ENCODE results near the gene GPM6B.

Gene GPM6B, protein sequence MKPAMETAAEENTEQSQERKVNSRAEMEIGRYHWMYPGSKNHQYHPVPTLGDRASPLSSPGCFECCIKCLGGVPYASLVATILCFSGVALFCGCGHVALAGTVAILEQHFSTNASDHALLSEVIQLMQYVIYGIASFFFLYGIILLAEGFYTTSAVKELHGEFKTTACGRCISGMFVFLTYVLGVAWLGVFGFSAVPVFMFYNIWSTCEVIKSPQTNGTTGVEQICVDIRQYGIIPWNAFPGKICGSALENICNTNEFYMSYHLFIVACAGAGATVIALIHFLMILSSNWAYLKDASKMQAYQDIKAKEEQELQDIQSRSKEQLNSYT

DNA sequence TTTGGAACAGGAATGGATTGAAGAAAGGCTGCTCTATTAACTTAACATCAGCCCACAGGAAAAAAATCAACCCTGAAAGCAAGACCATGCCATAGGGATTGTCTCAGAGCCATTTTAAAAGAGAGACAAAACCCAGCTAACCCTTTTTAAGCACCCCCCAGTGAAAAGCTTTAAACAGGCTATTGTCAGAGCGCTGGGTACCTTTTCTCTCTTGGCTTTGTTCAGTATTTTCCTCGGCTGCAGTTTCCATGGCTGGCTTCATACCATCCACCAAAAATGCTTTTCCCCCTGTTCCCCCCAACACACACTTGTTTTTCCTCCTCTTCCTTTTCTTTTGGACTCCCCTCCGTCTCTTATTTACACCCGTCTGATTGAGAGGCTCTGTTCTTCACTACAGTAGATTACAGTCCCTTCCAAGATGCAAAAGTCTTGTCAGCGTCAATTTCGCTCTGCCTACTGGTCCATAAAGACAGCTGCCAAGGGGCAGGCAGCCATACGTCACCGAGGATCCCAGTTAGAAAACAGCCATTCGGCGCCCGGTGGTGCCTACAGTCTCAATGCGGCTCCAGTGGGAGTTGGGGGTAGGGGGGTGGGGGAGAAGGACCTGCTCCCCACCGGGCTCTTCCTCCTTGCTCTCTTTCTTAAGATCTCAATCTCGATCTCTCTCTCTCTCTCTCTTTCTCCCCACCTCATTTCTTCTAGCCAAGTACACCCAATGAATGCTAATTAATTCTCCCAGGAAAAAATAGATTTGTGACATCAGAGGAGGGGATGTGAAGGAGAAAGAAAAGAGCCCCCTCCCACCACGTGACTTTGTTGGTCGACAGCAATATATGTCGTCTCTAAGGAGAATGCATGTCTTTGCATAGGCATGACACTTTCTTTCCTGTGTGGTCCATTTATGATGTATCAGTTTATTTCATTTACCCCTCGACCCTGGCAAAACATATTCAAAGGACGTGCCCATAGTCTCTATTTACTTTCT, at the start of gene GPM6B:
Gene GPM6B (minus strand): TSS at position 451 of the 985 bp plus-strand sequence. CDS start 189 bp downstream, at position 262.
- no peak for DNase-seq

DNA sequence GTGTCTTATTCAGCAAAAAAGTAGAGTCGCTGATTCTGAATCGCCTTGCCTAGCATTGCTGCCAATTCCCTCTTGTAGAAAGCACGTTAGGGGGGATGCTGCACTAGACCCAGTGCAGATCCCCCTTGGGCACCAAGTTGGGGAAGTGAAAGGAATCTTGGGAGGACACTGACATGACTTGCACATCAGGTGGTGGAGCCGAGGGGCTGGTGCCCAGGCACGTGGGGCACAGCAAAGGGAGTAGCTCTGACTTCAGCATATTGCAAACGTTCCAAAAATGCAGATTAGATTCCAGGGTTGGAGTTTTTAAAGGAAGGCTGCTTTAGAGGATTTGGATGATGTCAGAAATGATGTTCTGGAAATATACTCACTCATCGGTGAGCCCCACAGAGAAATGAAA, 47.4 kb upstream of the GPM6B start:
- no peak for DNase-seq

DNA sequence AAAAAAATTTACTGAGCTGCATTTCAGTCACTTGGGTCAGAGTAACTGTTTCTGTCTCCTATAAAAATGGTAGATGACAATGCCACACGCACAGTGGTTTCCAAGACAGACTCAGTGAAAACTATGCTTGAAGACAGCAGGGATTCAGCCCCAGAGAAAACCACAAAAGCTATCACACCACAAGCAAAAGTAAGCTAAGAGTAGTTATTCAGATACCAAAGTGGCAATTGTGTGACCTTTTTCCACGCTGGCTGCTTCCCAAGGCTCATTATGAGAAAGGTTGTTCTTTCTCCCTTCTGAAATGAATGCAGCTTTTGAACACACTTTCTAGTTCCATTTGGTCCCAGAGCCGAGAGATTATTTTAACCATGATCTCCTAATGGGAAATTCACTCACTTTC, 46.4 kb upstream of the GPM6B start:
- no peak for DNase-seq

DNA sequence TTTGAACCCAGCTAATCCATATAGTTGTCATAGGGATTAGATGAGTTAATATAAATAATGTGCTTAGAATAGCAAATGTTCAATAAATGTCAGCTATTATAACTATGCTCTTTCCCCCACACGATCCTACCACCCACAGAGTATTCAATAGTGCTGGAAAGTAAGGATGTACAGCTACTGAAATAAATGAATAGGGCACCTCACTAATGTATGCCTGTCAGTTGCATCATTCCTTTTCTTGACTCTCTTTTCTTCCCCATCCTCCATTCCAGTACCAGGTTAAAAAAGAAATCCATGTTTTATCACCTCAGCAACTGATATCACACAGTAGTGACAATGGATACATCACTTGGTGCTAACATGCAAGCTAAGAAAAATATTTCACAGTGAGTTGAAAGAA, 42.8 kb upstream of the GPM6B start:
- no peak for DNase-seq

DNA sequence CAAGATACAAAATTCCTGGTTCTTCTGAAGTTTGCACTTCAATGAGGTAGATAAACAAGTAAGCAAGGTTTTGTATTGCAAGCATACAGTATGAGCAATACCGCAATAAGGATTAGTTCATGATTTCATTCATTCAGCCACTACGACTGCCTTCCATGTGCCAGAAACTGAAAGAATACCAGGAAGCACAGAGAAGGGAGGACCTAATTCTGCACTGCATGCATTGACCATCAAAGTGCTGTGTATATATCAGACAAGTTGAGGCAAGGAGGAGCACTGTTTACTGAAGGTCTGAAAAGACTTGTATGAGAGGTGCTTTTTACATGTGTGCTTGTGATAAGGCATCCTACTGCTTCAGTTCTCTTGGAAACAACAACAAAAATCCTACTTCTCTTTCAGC, 40.9 kb upstream of the GPM6B start:
- no peak for DNase-seq

DNA sequence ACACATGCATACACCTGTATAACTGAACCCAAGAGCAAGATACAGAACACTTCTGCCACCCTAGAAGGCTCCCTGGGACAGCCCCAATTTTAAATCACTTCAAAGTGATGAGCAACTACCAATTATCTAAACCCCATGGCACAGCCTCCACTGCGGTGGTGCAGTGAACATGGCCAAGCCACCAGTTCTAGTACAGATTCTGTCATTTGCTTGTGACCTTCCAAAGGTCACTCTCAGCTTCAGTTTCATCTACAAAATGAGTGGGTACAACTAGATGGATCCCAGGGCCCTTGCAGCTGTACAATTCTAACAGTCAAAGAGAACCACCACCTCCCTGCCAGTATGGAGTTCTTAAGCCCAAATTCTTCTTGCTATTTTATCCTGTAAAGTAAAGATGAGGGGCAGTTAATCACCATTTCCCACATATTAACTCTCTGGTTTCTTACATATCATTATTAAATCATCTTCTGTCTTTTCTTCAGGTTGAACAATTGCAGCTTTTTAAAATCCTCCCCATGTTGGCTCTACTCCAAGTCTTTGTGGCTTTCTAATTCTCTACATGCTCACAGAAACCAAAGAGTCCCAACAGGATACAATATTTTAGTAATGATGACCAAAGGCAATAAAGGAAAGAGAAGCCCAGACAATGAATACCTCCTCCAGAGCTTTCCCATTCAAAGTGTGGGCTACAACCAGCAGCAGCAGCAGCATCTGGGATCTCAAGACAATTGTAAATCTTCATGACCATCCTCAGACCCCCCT, 39.0 kb upstream of the GPM6B start:
- no peak for DNase-seq

DNA sequence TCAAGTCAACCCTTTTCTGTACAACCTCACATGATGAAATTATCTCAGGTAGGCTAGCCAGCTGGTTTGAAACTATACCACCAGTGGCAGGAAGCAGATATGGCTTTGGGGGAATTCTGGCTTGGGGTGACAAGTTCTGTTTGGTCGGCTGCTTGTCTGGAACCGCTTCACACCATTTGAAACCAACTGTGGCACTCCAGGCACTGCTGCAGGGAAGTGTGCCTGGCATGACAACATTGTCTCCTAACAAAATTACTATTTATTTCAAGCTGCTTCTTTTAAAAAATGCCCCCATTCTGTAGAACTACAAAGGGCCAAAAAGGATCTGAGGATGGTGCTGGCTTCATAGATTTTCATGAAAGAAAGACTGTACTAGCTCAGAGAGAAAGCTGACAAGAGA, 37.1 kb upstream of the GPM6B start:
- no peak for DNase-seq

DNA sequence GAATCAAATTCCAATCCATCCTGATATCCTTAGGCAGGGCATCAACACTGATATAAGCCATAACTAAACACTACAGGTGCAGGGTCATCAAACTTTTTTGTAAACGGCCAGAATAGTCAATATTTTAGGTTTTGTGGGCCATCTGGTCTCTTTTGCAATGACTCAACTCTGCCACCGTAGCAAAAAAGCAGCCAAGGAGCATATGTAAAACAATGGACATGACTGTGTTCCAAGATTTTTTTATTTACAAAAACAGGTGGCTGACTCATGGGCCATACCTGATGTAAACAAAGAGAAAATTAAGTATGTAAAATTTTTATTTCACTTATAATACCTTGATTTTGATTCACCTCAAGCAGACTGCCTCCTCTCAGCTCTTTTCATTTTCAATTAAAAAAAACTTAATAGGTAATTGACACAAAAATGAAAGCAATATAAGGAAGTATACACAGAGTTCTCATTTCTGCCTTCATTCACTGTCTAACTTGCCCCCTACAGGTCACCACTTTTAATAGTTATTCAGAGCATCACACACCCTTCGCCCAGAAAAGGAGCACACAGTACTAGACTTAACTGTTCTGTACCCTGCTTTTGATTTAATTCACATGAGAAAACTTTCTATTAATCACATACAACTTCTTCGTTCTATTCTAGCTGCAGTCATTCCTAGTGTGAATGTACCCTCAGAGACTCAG, 35.3 kb upstream of the GPM6B start:
- DNase-seq, result no peak

DNA sequence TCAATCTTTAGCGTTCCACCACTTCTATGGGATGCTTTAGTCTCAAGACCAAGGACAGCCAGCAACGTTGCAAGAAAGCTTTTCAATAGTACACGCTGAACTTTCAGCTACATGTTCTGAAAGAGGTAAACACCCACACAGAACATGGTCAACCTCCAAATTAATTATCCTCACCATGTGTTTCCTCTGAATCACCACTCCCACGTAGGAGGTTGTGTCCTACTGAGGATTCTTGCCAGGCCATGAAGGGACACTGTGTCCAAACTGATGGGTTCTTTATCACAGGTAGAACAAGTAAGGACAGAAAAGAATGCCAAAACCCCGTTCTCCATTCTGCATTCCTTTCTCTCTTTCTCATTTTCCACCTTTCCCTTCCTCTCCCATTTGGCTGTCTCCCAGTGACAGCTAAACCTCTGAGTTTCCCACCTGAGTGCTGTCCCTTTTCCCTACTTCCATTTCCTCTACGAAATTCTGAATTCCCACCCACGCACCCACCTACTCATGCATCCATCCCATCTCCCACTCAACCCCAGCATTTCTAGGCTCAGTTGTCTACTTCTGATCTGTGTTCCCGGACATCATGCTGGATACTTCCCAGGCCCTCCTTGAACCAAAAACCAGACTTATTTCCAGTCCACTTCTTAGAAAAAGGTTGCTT, 29.0 kb upstream of the GPM6B start:
- no peak for DNase-seq

DNA sequence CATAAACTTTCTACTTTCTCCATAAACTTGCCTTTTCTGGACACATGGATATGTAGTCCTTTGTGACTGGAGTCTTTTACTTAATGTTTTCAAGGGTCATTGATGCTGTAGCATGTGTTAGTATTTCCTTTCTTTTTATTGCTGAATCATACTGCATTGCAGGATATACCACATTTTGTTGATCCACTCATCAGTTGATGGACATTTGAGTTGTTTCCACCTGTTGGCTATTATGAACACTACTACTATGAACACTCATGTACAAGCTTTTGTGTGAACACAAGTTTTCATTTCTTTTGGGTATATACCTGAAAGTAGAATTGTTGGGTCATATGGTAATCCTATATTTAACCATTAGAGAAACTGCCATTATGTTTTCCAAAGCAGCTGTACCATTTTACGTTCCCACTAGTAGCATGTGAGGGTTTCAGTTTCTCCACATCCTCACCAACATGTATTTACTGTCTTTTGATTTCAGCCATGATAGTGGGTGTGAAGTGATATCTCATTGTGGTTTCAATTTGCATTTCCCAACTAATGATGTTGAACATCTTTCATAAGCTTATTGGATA, 26.3 kb upstream of the GPM6B start:
- DNase-seq, result no peak

DNA sequence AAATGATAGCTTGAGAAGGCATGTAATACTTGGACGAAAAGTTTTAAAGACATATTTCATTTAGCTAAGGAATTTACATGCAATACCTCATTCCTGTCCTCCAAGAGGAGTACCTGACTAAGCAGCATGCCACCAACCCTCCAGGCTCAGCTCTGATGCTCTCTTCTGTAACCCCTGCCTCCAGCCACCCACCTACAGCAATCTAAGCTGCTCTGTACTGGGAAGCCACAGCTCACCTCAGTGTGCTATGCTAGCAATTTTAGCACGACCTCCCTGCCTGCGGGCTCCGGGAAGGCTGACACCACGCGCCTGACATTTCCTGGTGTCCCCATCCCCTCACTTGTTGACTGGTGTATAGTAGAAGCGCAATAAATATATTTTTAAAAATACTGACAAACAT, 23.2 kb upstream of the GPM6B start:
- no peak for DNase-seq

DNA sequence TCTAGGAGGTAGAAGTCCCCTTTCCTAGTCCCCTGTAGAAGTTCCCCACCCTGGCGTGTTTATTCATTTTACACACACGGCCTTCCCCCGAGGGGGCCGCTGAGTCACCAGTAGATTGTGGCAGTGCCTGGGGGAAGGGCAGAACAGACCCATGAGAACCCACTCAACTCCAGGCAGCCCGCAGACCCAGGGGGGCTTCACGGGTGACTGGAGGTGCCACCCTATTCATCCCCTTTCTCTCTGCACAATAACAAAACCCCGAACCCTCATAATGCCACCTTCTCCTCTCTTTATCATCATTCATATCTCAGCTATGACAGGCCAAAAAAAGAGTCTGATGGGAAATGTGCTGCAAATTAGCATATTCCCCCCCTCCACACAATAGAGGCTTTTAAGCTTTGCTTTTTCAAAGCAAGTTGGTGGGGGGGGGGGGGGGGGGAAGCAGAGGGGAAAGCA, 20.4 kb upstream of the GPM6B start:
- no peak for DNase-seq

DNA sequence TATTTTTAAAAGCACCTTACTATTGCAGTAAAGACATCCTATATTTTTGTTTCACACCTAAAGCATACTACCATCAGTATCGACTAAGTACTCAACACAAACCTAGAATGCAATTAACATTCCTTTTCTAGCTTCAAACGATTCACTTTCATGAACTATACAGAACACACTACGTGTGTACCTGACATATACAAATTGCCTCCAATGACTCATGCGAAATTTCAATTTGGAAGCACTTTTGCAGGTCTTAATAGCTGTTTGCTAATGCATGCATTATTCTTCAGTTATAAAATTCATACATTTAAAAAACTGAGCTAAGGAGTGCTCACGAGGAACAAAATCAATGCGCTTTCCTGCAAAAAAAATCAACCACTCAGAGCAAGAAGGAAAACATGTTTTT, 19.7 kb upstream of the GPM6B start:
- DNase-seq, result no peak

DNA sequence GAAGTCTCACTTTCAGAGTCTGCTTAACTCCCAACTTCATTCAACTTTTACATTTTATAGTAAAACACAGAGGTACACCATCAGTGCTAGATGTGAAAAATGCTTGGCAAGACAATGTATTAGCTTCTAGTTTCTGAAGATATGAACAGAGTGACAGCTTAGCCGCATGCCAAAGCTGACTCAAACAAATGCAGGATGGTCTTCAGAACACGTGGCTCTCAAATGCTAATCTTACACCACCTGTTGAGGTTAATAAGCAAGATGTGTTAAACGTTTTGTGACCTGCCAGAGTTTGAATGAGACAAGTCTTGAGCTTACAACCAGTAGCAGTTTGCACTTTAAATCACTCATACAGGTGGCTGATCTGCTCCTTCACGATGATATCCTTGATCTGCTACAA, 18.9 kb upstream of the GPM6B start:
- DNase-seq, result no peak

DNA sequence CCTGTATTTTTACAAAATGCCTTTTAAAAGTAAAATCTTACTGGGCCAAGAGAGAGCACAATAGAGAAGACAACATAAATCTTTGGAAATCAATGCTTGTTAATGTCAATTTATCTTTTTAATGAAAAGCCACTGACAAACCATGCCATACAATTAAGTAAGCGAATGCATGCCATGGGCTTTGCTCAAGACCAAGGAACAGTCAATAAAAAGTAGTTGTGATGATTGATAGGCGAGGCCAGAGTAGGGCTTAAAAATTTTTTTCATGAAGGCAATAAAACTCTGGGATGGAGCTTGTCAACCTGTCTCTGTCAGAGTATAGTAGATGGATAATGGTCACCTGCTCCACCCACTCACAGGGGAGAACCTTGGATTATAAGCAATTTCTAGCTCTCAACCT, 17.5 kb upstream of the GPM6B start:
- DNase-seq, result no peak

DNA sequence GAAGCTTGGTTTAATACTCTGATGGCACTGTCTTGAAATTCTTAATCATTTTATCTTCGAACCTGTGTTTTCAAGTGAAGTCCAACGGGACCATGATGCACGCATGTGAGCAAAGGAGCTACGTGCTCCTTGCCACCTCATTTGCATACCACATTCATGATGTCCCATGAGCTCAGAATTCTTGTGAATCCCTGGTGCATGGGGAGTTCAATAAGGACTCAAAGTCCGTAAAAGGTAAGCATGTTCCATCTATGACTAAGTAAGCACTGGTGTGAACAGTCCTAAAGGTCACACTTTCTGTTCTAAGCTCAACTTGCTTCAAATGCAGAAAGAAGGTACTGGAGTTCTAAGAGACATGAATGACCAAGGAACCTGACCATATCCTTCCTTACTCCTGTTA, 13.1 kb upstream of the GPM6B start:
- DNase-seq, result no peak

DNA sequence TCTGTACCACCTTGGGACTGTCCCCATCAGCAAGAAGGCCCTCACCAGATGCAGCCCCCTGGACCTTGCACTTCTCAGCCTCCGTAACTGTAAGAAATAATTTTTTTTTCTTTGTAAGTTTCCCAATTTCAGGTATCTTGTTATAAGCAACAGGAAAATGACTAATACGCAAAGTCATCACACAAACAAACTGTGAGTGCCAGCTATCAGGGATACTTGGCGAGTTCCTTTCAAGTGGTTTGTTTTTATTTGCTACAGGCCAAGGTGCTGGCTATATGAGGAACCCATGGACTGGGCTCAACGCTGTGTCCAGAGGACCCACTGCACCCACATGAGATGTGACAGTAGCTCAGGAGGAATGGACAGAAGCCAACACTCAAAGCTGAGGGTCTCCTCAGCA, 11.5 kb upstream of the GPM6B start:
- DNase-seq, result no peak

DNA sequence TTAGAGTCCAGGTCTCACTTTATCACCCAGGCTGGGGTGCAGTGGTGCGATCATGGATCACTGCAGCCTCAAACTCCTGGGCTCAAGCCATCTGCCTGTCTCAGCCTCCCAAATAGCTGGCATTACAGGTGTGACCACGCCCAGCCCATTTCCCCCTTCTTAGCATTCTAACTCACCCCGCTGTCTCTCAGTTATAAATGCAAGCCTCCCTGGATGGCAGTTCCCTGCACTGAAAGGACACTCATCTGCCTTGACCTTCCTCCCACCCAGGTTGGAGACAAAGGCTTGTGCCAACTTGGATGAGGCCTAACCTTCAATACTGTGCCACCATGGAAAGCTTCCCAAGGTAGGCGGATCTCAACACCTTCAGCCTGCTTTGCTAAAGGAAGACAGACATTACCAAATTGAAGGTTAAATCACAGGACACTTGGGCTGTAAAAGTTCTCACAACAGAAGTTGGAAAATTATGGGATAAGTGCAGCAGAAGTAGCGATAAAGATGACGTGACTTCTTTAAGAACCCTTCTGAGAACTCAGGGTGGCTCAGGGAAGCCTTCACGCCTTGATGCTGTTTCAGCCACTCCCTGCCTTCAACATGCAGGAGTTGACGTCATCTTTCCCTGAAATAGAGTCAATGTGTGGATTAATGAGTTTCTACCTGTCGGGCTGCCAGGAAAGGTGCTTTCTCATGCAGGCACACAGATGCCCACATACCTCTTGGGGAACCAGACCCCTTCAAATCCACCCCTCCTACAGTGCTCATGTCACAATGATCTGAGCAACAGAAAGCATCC, 10.6 kb upstream of the GPM6B start:
- no peak for DNase-seq

DNA sequence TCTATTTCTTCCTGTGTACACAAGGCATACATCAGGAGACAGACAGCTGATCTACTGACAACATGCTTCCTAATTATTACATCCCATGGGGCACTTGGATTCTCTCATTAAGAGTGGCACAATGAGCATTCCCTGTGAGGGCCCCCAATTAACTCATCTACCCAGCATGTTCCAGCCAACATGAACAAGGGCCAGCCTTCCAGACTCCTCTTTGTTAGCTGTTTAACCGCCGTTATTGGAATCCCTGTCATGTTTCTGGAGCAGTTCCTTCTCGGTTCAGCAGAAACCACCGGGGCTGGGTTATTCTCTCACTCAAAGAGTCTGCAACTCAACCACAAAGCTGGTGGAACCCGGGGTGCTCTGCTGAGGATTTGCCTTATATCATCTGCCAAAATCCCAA, 9.9 kb upstream of the GPM6B start:
- DNase-seq, result no peak

DNA sequence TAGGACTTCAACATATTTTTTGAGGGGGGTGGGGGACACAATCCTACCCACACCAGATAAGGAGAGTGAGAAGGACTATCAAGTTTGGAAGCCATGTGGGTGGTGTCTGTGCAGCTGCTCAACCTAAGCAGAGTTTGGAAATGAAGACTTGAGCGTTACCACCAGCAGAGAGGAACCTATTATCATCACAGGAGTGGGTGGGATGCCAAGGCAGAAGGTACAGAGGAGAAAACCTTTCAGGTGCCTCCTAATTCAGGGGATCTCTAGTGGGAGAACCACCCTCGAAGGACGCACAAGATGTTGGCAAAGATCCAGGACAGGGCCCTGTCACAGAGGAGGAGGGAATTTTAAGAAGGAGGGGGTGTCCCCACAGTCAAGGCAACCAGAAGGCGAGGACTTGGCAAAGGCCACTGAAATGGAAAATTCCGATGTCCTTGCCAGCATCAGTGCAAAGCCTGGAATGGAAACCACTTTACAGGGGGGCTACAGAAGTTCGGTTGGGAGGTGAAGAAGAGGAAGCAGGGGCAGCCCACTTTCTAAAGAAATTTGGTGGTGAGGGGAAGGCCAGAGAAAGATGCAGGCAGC, 8.4 kb upstream of the GPM6B start:
- no peak for DNase-seq

DNA sequence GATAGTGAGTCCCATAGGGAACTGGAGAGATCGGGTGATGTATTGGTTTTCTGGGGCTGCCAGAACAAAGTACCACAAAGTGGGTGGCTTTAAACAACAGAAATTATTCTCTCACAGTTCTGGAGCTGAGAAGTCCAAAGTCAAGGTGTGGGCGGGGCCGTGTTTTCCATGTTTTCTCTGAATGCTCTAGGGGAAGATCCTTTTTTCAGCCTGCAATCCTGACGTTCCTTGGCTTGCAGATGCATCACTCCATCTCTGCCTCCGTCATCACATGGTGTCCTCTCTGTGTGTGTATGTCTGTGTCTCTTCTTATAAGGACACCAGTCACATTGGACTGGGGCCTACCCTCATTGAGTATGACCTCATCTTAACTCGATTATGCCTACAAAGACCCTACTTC, 7.9 kb upstream of the GPM6B start:
- no peak for DNase-seq

Measured in NCI-H2081 (cell line).